Thyroid gland (tissue), 4 donors: ENCODE measurements around the gene NBPF10.
"Not testable (repeated sequence)": the region's sequence is repeated elsewhere in the genome, so short reads cannot be mapped to it uniquely, and the experiment has no call there.

Experiments used
- POLR2A ChIP-seq, 2 donors: fragments of 450-650 bp; IDR thresholded peaks; one replicate each; pipeline ENCODE4 v1.6.1; 2017; ENCODE audit warnings: antibody characterized with exemption in 2 of 2, mild to moderate bottlenecking in 2 of 2, moderate library complexity in 1 of 2
- TF ChIP-seq, protein P1 (sequence below), 6 experiments: fragments of 200-600 bp in 3 of 6; fragments of 450-650 bp in 3 of 6; sonication (generic) in 3 of 6; IDR thresholded peaks; one replicate each; pipeline ENCODE4 v1.5.1; 2016 to 2019; ENCODE audit warnings: antibody characterized with exemption in 6 of 6, mild to moderate bottlenecking in 2 of 6, inconsistent platforms in 1 of 6, moderate library complexity in 1 of 6

GRCh38 chr1:146174531-146174930 is 29.9 kb upstream of the NBPF10 start:
- not testable (repeated sequence) for TF ChIP-seq POLR2A (IDR thresholded peaks at IDR 0.05)
- TF ChIP-seq, protein P1, sequence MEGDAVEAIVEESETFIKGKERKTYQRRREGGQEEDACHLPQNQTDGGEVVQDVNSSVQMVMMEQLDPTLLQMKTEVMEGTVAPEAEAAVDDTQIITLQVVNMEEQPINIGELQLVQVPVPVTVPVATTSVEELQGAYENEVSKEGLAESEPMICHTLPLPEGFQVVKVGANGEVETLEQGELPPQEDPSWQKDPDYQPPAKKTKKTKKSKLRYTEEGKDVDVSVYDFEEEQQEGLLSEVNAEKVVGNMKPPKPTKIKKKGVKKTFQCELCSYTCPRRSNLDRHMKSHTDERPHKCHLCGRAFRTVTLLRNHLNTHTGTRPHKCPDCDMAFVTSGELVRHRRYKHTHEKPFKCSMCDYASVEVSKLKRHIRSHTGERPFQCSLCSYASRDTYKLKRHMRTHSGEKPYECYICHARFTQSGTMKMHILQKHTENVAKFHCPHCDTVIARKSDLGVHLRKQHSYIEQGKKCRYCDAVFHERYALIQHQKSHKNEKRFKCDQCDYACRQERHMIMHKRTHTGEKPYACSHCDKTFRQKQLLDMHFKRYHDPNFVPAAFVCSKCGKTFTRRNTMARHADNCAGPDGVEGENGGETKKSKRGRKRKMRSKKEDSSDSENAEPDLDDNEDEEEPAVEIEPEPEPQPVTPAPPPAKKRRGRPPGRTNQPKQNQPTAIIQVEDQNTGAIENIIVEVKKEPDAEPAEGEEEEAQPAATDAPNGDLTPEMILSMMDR (IDR thresholded peaks at IDR 0.05): not testable (repeated sequence)
